BE2C (cell line): ENCODE data around the gene FBLIM1.
A peak's percentile ranks its signal among the peaks of the same experiment; 100 is the strongest.

Experiments
- DNase-seq: peaks from one replicate; pipeline ENCODE4 v3.0.0-alpha.2; 2020
- H3K27me3 ChIP-seq: fragments of 250-450 bp; sonication (Bioruptor Pico); 2 replicates; pipeline ENCODE4 v1.5.1; 2020; ENCODE audit warnings: mild to moderate bottlenecking
- H3K36me3 ChIP-seq: fragments of 250-450 bp; sonication (Bioruptor Pico); 2 replicates; pipeline ENCODE4 v1.5.1; 2020; ENCODE audit warnings: mild to moderate bottlenecking
- H3K4me1 ChIP-seq: fragments of 250-450 bp; sonication (Bioruptor Pico); 2 replicates; pipeline ENCODE4 v1.5.1; 2020
- H3K4me3 ChIP-seq: 2 replicates; pipeline ENCODE4 v1.5.1; 2011; ENCODE audit warnings: low read depth, low read length
- H3K9me3 ChIP-seq: fragments of 250-450 bp; sonication (Bioruptor Pico); 2 replicates; pipeline ENCODE4 v1.5.1; 2020
- CTCF ChIP-seq: IDR thresholded peaks from 2 replicates; pipeline ENCODE4 v1.5.1; 2012; ENCODE audit warnings: mild to moderate bottlenecking, low read depth, low read length

The FBLIM1 gene

GRCh38 chr1:15758953-15759661 is 512 bp downstream of the FBLIM1 start:
- Histone ChIP-seq H3K4me3 (peak overlapping the region; percentile 37), H3K4me1 (peaks cover 12% of the 10 kb centered on the region; the same call in 1 of the 2 replicates)

GRCh38 chr1:15760520-15761211 is 2.1 kb downstream of the FBLIM1 start:
- peaks cover 12% of the 10 kb centered on the region; the same call in 1 of the 2 replicates for H3K4me1 ChIP-seq
- peaks cover 6% of the 10 kb centered on the region; the same call in 1 of the 2 replicates for H3K27me3 ChIP-seq
- no peak for DNase-seq
- no peaks in the 10 kb centered on the region for H3K9me3 ChIP-seq
- H3K36me3 ChIP-seq = no peaks in the 10 kb centered on the region
- H3K4me3 ChIP-seq = peak overlapping the region; percentile 19; the same call in 1 of the 2 replicates
- no peak for TF ChIP-seq CTCF

More at GRCh38 chr1:15758953-15759661, 512 bp downstream of the FBLIM1 start:
- no peaks in the 10 kb centered on the region for H3K9me3 ChIP-seq
- H3K27me3 ChIP-seq = peaks cover 6% of the 10 kb centered on the region; the same call in 1 of the 2 replicates
- no peak for DNase-seq
- H3K36me3 ChIP-seq = no peaks in the 10 kb centered on the region
- TF ChIP-seq CTCF = no peak

GRCh38 chr1:15761366-15762128 is 3.0 kb downstream of the FBLIM1 start:
- DNase-seq = no peak

GRCh38 chr1:15762546-15762945 is 4.0 kb downstream of the FBLIM1 start:
- Histone ChIP-seq H3K36me3 (no peaks in the 10 kb centered on the region), H3K4me3 (no peak overlapping the region), H3K4me1 (peaks cover 11% of the 10 kb centered on the region; the same call in 1 of the 2 replicates), H3K9me3 (no peaks in the 10 kb centered on the region), H3K27me3 (peaks cover 6% of the 10 kb centered on the region; the same call in 1 of the 2 replicates)
- TF ChIP-seq CTCF = no peak
- no peak for DNase-seq

More at GRCh38 chr1:15761366-15762128, 3.0 kb downstream of the FBLIM1 start:
- H3K4me1 ChIP-seq = peaks cover 12% of the 10 kb centered on the region; the same call in 1 of the 2 replicates
- H3K4me3 ChIP-seq = no peak overlapping the region
- H3K27me3 ChIP-seq = peaks cover 6% of the 10 kb centered on the region; the same call in 1 of the 2 replicates
- H3K36me3 ChIP-seq = no peaks in the 10 kb centered on the region
- no peak for TF ChIP-seq CTCF
- H3K9me3 ChIP-seq = no peaks in the 10 kb centered on the region

- Histone ChIP-seq H3K27me3 (peaks cover under 1% of the 10 kb centered on the region; the same call in 1 of the 2 replicates), H3K36me3 (no peaks in the 10 kb centered on the region), H3K4me1 (peaks cover 5% of the 10 kb centered on the region; the same call in 1 of the 2 replicates), H3K9me3 (no peaks in the 10 kb centered on the region), H3K4me3 (no peak overlapping the region)
- DNase-seq = no peak
- no peak for TF ChIP-seq CTCF
These were observed 5.7 kb downstream of the FBLIM1 start for GRCh38 chr1:15764269-15764764.
